Osteocyte (in vitro differentiated cells): Measurements from ENCODE around the gene MUC2. TPM values are rescaled to one million over a fixed set of nuclear protein-coding genes. Genes with fewer than 3 reads are reported as not detected.

Experiments used
- DNase-seq: peaks from one replicate; pipeline ENCODE4 v3.0.0; 2021; ENCODE audit warnings: mixed read lengths; ENCODE audit not compliant: unreplicated experiment; ENCODE audit errors: extremely low spot score
- H3K27ac Mint-ChIP-seq: one replicate; pipeline ENCODE4 v1.8.0; 2021; ENCODE audit warnings: mild to moderate bottlenecking, mixed read lengths; ENCODE audit not compliant: unreplicated experiment
- H3K27me3 Mint-ChIP-seq: one replicate; pipeline ENCODE4 v1.8.0; 2021; ENCODE audit warnings: mixed read lengths; ENCODE audit not compliant: unreplicated experiment
- H3K36me3 Mint-ChIP-seq: one replicate; pipeline ENCODE4 v1.8.0; 2021; ENCODE audit warnings: mixed read lengths; ENCODE audit not compliant: unreplicated experiment
- H3K4me1 Mint-ChIP-seq: one replicate; pipeline ENCODE4 v1.8.0; 2021; ENCODE audit warnings: mixed read lengths; ENCODE audit not compliant: unreplicated experiment
- H3K4me3 Mint-ChIP-seq: one replicate; pipeline ENCODE4 v1.8.0; 2021; ENCODE audit warnings: mild to moderate bottlenecking, moderate library complexity, mixed read lengths; ENCODE audit not compliant: unreplicated experiment
- H3K9me3 Mint-ChIP-seq: one replicate; pipeline ENCODE4 v1.8.0; 2021; ENCODE audit warnings: mixed read lengths; ENCODE audit not compliant: unreplicated experiment
- total RNA-seq: library from RNA; stranded (reverse); gene quantifications from 2 replicates; pipeline ENCODE4 v1.2.1, GENCODE V29; 2021
- TF ChIP-seq, protein P1 (sequence below): fragments of 200-600 bp; sonication (generic); IDR thresholded peaks from 2 replicates; pipeline ENCODE4 v1.5.0; 2021; ENCODE audit warnings: antibody characterized with exemption, mild to moderate bottlenecking, moderate library complexity

MUC2 gene
- total RNA-seq, 1 donor from 2014 or later, result not detected

DNA sequence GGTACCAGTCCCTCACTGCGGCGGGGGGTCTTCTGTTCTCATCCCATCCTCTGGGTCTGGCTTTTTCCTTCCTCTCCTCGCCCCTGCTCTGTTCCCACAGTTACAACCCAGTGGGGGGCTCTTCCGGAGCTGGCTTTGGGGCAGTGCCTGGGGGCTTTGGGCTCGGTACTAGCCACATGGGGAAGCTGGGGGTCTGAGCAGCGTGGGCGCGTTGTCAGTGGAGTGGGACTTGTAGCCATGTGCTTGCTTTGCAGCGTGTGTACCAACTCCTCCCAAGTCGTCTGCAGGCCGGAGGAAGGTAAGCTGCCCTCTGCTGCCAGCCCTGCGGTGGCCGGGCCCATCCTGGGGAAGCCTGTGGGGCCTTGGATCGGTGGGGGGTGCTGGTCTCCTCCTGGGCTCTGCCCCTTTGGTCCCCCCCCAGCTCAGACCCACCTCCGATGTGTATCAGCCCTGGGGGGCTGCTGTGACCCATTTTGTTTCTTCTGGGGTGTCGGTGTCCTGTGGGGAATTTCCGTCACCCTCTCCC, 17.5 kb downstream of the MUC2 start:
- Mint-ChIP-seq H3K36me3 (no peaks in the 10 kb centered on the region), H3K4me3 (no peak overlapping the region), H3K27ac (no peak overlapping the region), H3K9me3 (no peaks in the 10 kb centered on the region), H3K4me1 (no peaks in the 10 kb centered on the region), H3K27me3 (no peaks in the 10 kb centered on the region)
- TF ChIP-seq, protein P1, sequence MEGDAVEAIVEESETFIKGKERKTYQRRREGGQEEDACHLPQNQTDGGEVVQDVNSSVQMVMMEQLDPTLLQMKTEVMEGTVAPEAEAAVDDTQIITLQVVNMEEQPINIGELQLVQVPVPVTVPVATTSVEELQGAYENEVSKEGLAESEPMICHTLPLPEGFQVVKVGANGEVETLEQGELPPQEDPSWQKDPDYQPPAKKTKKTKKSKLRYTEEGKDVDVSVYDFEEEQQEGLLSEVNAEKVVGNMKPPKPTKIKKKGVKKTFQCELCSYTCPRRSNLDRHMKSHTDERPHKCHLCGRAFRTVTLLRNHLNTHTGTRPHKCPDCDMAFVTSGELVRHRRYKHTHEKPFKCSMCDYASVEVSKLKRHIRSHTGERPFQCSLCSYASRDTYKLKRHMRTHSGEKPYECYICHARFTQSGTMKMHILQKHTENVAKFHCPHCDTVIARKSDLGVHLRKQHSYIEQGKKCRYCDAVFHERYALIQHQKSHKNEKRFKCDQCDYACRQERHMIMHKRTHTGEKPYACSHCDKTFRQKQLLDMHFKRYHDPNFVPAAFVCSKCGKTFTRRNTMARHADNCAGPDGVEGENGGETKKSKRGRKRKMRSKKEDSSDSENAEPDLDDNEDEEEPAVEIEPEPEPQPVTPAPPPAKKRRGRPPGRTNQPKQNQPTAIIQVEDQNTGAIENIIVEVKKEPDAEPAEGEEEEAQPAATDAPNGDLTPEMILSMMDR, result no peak
- no peak for DNase-seq

DNA sequence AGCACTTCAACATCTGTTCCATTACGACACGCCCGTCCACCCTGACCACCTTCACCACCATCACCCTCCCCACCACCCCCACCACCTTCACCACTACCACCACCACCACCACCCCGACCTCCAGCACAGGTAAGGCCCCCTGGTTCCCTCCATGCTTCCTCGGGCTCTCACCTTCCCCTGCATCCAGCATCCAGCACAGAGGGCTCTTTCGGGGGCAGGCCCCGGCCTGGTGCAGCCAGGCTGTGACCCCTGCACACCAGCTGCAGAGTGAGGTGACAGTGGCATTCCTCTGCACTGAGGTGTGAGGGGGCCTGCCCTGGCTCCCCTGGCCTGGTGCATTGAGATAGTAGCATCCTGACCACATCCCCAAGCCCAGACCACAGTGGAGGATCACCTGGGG, 18.2 kb downstream of the MUC2 start:
- no peaks in the 10 kb centered on the region for H3K9me3 Mint-ChIP-seq
- DNase-seq, result no peak
- H3K36me3 Mint-ChIP-seq, result no peaks in the 10 kb centered on the region
- no peak overlapping the region for H3K27ac Mint-ChIP-seq
- TF ChIP-seq, protein P1, result no peak
- no peak overlapping the region for H3K4me3 Mint-ChIP-seq
- no peaks in the 10 kb centered on the region for H3K4me1 Mint-ChIP-seq
- H3K27me3 Mint-ChIP-seq, result no peaks in the 10 kb centered on the region

GRCh38 chr11:1099519-1100355, 25.1 kb downstream of the MUC2 start:
- H3K27me3 Mint-ChIP-seq, result no peaks in the 10 kb centered on the region
- DNase-seq, result no peak
- no peak overlapping the region for H3K4me3 Mint-ChIP-seq
- TF ChIP-seq, protein P1, result no peak
- H3K9me3 Mint-ChIP-seq, result no peaks in the 10 kb centered on the region
- no peaks in the 10 kb centered on the region for H3K36me3 Mint-ChIP-seq
- no peak overlapping the region for H3K27ac Mint-ChIP-seq
- H3K4me1 Mint-ChIP-seq, result no peaks in the 10 kb centered on the region

GRCh38 chr11:1100417-1101245, 26.0 kb downstream of the MUC2 start:
- DNase-seq, result no peak
- no peaks in the 10 kb centered on the region for H3K27me3 Mint-ChIP-seq
- TF ChIP-seq, protein P1, result no peak
- H3K9me3 Mint-ChIP-seq, result no peaks in the 10 kb centered on the region
- no peaks in the 10 kb centered on the region for H3K36me3 Mint-ChIP-seq
- H3K27ac Mint-ChIP-seq, result no peak overlapping the region
- H3K4me3 Mint-ChIP-seq, result no peak overlapping the region
- no peaks in the 10 kb centered on the region for H3K4me1 Mint-ChIP-seq
